Measurements from ENCODE around the gene SUPT3H. TPM values are rescaled to one million over a fixed set of nuclear protein-coding genes. Genes with fewer than 3 reads are reported as not detected.
"Not testable (repeated sequence)": the region's sequence is repeated elsewhere in the genome, so short reads cannot be mapped to it uniquely, and the experiment has no call there.

The SUPT3H gene
- total and polyA plus RNA-seq, 2 donors: 5.5 to 11.9 TPM

- Histone ChIP-seq H3K27ac (ENCODE audit: low read depth in 1 of 2, low read length in 1 of 2) (no peak overlapping the region), H3K4me1 (ENCODE audit: control insufficient read depth in 2 of 2, insufficient read depth in 2 of 2, low read length in 2 of 2) (peaks cover 6 to 12% of the 10 kb centered on the region in 2 donors), H3K4me3 (ENCODE audit: low read length in 2 of 2) (no peak overlapping the region), H3K9me3 (ENCODE audit: control insufficient read depth in 2 of 2, insufficient read depth in 1 of 2, low read length in 1 of 2) (peaks cover 0 to 3% of the 10 kb centered on the region in 2 donors), H3K27me3 (ENCODE audit: control insufficient read depth in 2 of 2, insufficient read depth in 1 of 2, low read length in 1 of 2) (no peaks in the 10 kb centered on the region), H3K36me3 (ENCODE audit: control insufficient read depth in 2 of 2, insufficient read depth in 2 of 2, low read length in 1 of 2) (no peaks in the 10 kb centered on the region)
- 82% methylated on average over 5 of the region's 5 CpGs for WGBS
- DNase-seq (ENCODE audit: low read depth in 6 of 9, low spot score in 9 of 9): no peak
Observed at GRCh38 chr6:45314146-45314545, 63.6 kb downstream of the SUPT3H start.

- Histone ChIP-seq H3K4me1 (ENCODE audit: control insufficient read depth in 2 of 2, insufficient read depth in 2 of 2, low read length in 2 of 2) (peaks cover 6 to 12% of the 10 kb centered on the region in 2 donors), H3K36me3 (ENCODE audit: control insufficient read depth in 2 of 2, insufficient read depth in 2 of 2, low read length in 1 of 2) (no peaks in the 10 kb centered on the region), H3K4me3 (ENCODE audit: low read length in 2 of 2) (no peak overlapping the region), H3K27ac (ENCODE audit: low read depth in 1 of 2, low read length in 1 of 2) (peak overlapping the region; percentile 52 to 79), H3K27me3 (ENCODE audit: control insufficient read depth in 2 of 2, insufficient read depth in 1 of 2, low read length in 1 of 2) (no peaks in the 10 kb centered on the region), H3K9me3 (ENCODE audit: control insufficient read depth in 2 of 2, insufficient read depth in 1 of 2, low read length in 1 of 2) (peaks cover 0 to 23% of the 10 kb centered on the region in 2 donors)
- WGBS: 50% methylated on average over 7 of the region's 7 CpGs
- DNase-seq (ENCODE audit: low read depth in 6 of 9, low spot score in 9 of 9): peak in 8 of 9 donors; percentile 11 to 78 (median 40)
Observed at GRCh38 chr6:45310118-45310788, 67.5 kb downstream of the SUPT3H start.

GRCh38 chr6:45305546-45305945 lies 72.2 kb downstream of the SUPT3H start:
- Histone ChIP-seq H3K36me3 (ENCODE audit: control insufficient read depth in 2 of 2, insufficient read depth in 2 of 2, low read length in 1 of 2) (no peaks in the 10 kb centered on the region), H3K27me3 (ENCODE audit: control insufficient read depth in 2 of 2, insufficient read depth in 1 of 2, low read length in 1 of 2) (no peaks in the 10 kb centered on the region), H3K4me1 (ENCODE audit: control insufficient read depth in 2 of 2, insufficient read depth in 2 of 2, low read length in 2 of 2) (peaks cover 6 to 9% of the 10 kb centered on the region in 2 donors), H3K27ac (ENCODE audit: low read depth in 1 of 2, low read length in 1 of 2) (no peak overlapping the region), H3K4me3 (ENCODE audit: low read length in 2 of 2) (no peak overlapping the region), H3K9me3 (ENCODE audit: control insufficient read depth in 2 of 2, insufficient read depth in 1 of 2, low read length in 1 of 2) (peaks cover 0 to 23% of the 10 kb centered on the region in 2 donors)
- 91% methylated on average over 1 of the region's 1 CpG for WGBS
- no peak for DNase-seq (ENCODE audit: low read depth in 6 of 9, low spot score in 9 of 9)

- Histone ChIP-seq H3K27ac (ENCODE audit: low read depth in 1 of 2, low read length in 1 of 2) (no peak overlapping the region), H3K4me1 (ENCODE audit: control insufficient read depth in 2 of 2, insufficient read depth in 2 of 2, low read length in 2 of 2) (no peaks in the 10 kb centered on the region), H3K36me3 (ENCODE audit: control insufficient read depth in 2 of 2, insufficient read depth in 2 of 2, low read length in 1 of 2) (no peaks in the 10 kb centered on the region), H3K4me3 (ENCODE audit: low read length in 2 of 2) (no peak overlapping the region), H3K9me3 (ENCODE audit: control insufficient read depth in 2 of 2, insufficient read depth in 1 of 2, low read length in 1 of 2) (peaks cover 0 to 19% of the 10 kb centered on the region in 2 donors), H3K27me3 (ENCODE audit: control insufficient read depth in 2 of 2, insufficient read depth in 1 of 2, low read length in 1 of 2) (no peaks in the 10 kb centered on the region)
- DNase-seq (ENCODE audit: low read depth in 6 of 9, low spot score in 9 of 9): no peak
- 45% methylated on average over 3 of the region's 3 CpGs for WGBS
Observed at GRCh38 chr6:45302832-45303231, 74.9 kb downstream of the SUPT3H start.

GRCh38 chr6:45301348-45302142 lies 76.2 kb downstream of the SUPT3H start:
- no peaks in the 10 kb centered on the region for H3K4me1 ChIP-seq (ENCODE audit: control insufficient read depth in 2 of 2, insufficient read depth in 2 of 2, low read length in 2 of 2)
- H3K27ac ChIP-seq (ENCODE audit: low read depth in 1 of 2, low read length in 1 of 2): no peak overlapping the region
- H3K27me3 ChIP-seq (ENCODE audit: control insufficient read depth in 2 of 2, insufficient read depth in 1 of 2, low read length in 1 of 2): no peaks in the 10 kb centered on the region
- WGBS: 65% methylated on average over 3 of the region's 3 CpGs
- H3K9me3 ChIP-seq (ENCODE audit: control insufficient read depth in 2 of 2, insufficient read depth in 1 of 2, low read length in 1 of 2): peaks cover 0 to 10% of the 10 kb centered on the region in 2 donors
- H3K36me3 ChIP-seq (ENCODE audit: control insufficient read depth in 2 of 2, insufficient read depth in 2 of 2, low read length in 1 of 2): no peaks in the 10 kb centered on the region
- DNase-seq (ENCODE audit: low read depth in 6 of 9, low spot score in 9 of 9): no peak
- no peak overlapping the region for H3K4me3 ChIP-seq (ENCODE audit: low read length in 2 of 2)

GRCh38 chr6:45300736-45301135 lies 77.0 kb downstream of the SUPT3H start:
- Histone ChIP-seq H3K36me3 (ENCODE audit: control insufficient read depth in 2 of 2, insufficient read depth in 2 of 2, low read length in 1 of 2) (no peaks in the 10 kb centered on the region), H3K9me3 (ENCODE audit: control insufficient read depth in 2 of 2, insufficient read depth in 1 of 2, low read length in 1 of 2) (peaks cover 0 to 2% of the 10 kb centered on the region in 2 donors), H3K27me3 (ENCODE audit: control insufficient read depth in 2 of 2, insufficient read depth in 1 of 2, low read length in 1 of 2) (no peaks in the 10 kb centered on the region), H3K4me3 (ENCODE audit: low read length in 2 of 2) (no peak overlapping the region), H3K4me1 (ENCODE audit: control insufficient read depth in 2 of 2, insufficient read depth in 2 of 2, low read length in 2 of 2) (no peaks in the 10 kb centered on the region), H3K27ac (ENCODE audit: low read depth in 1 of 2, low read length in 1 of 2) (no peak overlapping the region)
- 99% methylated on average over 1 of the region's 1 CpG for WGBS
- DNase-seq (ENCODE audit: low read depth in 6 of 9, low spot score in 9 of 9): no peak

- no peaks in the 10 kb centered on the region for H3K4me1 ChIP-seq (ENCODE audit: control insufficient read depth in 2 of 2, insufficient read depth in 2 of 2, low read length in 2 of 2)
- no peaks in the 10 kb centered on the region for H3K36me3 ChIP-seq (ENCODE audit: control insufficient read depth in 2 of 2, insufficient read depth in 2 of 2, low read length in 1 of 2)
- no peaks in the 10 kb centered on the region for H3K27me3 ChIP-seq (ENCODE audit: control insufficient read depth in 2 of 2, insufficient read depth in 1 of 2, low read length in 1 of 2)
- DNase-seq (ENCODE audit: low read depth in 6 of 9, low spot score in 9 of 9): no peak
- WGBS: 98% methylated on average over 3 of the region's 3 CpGs
- H3K9me3 ChIP-seq (ENCODE audit: control insufficient read depth in 2 of 2, insufficient read depth in 1 of 2, low read length in 1 of 2): no peaks in the 10 kb centered on the region
- H3K4me3 ChIP-seq (ENCODE audit: low read length in 2 of 2): no peak overlapping the region
- H3K27ac ChIP-seq (ENCODE audit: low read depth in 1 of 2, low read length in 1 of 2): no peak overlapping the region
Observed at GRCh38 chr6:45299096-45299581, 78.6 kb downstream of the SUPT3H start.

GRCh38 chr6:45297320-45297719 lies 80.4 kb downstream of the SUPT3H start:
- Histone ChIP-seq H3K27me3 (ENCODE audit: control insufficient read depth in 2 of 2, insufficient read depth in 1 of 2, low read length in 1 of 2) (no peaks in the 10 kb centered on the region), H3K27ac (ENCODE audit: low read depth in 1 of 2, low read length in 1 of 2) (no peak overlapping the region), H3K36me3 (ENCODE audit: control insufficient read depth in 2 of 2, insufficient read depth in 2 of 2, low read length in 1 of 2) (no peaks in the 10 kb centered on the region), H3K9me3 (ENCODE audit: control insufficient read depth in 2 of 2, insufficient read depth in 1 of 2, low read length in 1 of 2) (no peaks in the 10 kb centered on the region), H3K4me1 (ENCODE audit: control insufficient read depth in 2 of 2, insufficient read depth in 2 of 2, low read length in 2 of 2) (no peaks in the 10 kb centered on the region), H3K4me3 (ENCODE audit: low read length in 2 of 2) (no peak overlapping the region)
- no peak for DNase-seq (ENCODE audit: low read depth in 6 of 9, low spot score in 9 of 9)

- 53% methylated on average over 1 of the region's 1 CpG for WGBS
- H3K27me3 ChIP-seq (ENCODE audit: control insufficient read depth in 2 of 2, insufficient read depth in 1 of 2, low read length in 1 of 2); H3K36me3 ChIP-seq (ENCODE audit: control insufficient read depth in 2 of 2, insufficient read depth in 2 of 2, low read length in 1 of 2); H3K4me1 ChIP-seq (ENCODE audit: control insufficient read depth in 2 of 2, insufficient read depth in 2 of 2, low read length in 2 of 2); H3K9me3 ChIP-seq (ENCODE audit: control insufficient read depth in 2 of 2, insufficient read depth in 1 of 2, low read length in 1 of 2); H3K4me3 ChIP-seq (ENCODE audit: low read length in 2 of 2); H3K27ac ChIP-seq (ENCODE audit: low read depth in 1 of 2, low read length in 1 of 2): not testable (repeated sequence)
- peak in 1 of 9 donors; percentile 34 for DNase-seq (ENCODE audit: low read depth in 6 of 9, low spot score in 9 of 9)
Observed at GRCh38 chr6:45294065-45294701, 83.6 kb downstream of the SUPT3H start.
